GM12878 (cell line): ENCODE measurements around the gene BNC2. TPM values are rescaled to one million over a fixed set of nuclear protein-coding genes. Genes with fewer than 3 reads are reported as not detected.

Experiments used
- ATAC-seq: fragments of 200-7000 bp; cut with Tn5 transposase; 3 replicates; pipeline ENCODE4 v1.9.1; 2020; ENCODE audit warnings: mild to moderate bottlenecking, moderate library complexity
- BruUV-seq: library from RNA; stranded (reverse); fragments of 400-500 nt; replicated peaks from 2 replicates; lab custom pipeline; 2021; lab: Mats Ljungman, UMichigan
- CTCF ChIA-PET: fragments of 300-600 bp; sonication (Branson Sonifier 250); formaldehyde crosslinking; extraction: SDS; loops from one replicate; lab custom pipeline; 2021; ENCODE audit warnings: inconsistent platforms; lab: Yijun Ruan, JAX
- POLR2A ChIA-PET: fragments of 350-600 bp; formaldehyde crosslinking; extraction: SDS; loops from one replicate; lab custom pipeline; 2021; ENCODE audit warnings: inconsistent platforms; lab: Charles Lee
- RAD21 ChIA-PET: fragments of 300-600 bp; sonication (Branson Sonifier 250); formaldehyde crosslinking; loops from one replicate; lab custom pipeline; 2023; ENCODE audit warnings: antibody characterized with exemption; ENCODE audit not compliant: unreplicated experiment; lab: Charles Lee
- SMC1A ChIA-PET: fragments of 300-600 bp; sonication (Branson Sonifier 250); formaldehyde crosslinking; loops from one replicate; lab custom pipeline; 2023; ENCODE audit not compliant: unreplicated experiment, uncharacterized antibody; lab: Charles Lee
- DNase-seq: peaks from one replicate; pipeline ENCODE4 v3.0.0-alpha.2; 2011; ENCODE audit warnings: low read depth, low spot score
- FAIRE-seq: peaks from 3 replicates; lab custom pipeline; 2011; peaks lifted over from hg19 to GRCh38; lab: Jason Lieb, UNC
- H2AFZ ChIP-seq: 2 replicates; pipeline ENCODE4 v1.6.0; 2011; ENCODE audit warnings: low read depth, low read length, control low read depth; ENCODE audit not compliant: control insufficient read depth
- H3K27ac ChIP-seq: 2 replicates; pipeline ENCODE4 v1.5.1; 2011; ENCODE audit warnings: control low read depth; ENCODE audit not compliant: control insufficient read depth, insufficient read depth
- H3K27me3 ChIP-seq, 2 experiments: replicated peaks in 1 of 2; 2 replicates each; pipeline versions ENCODE4 v1.6.0 to v1.6.1; 2011; ENCODE audit warnings: low read length in 1 of 2; ENCODE audit not compliant: control insufficient read depth in 2 of 2, insufficient read depth in 2 of 2
- H3K36me3 ChIP-seq, 2 experiments: 2 replicates each; pipeline ENCODE4 v1.5.1; 2011; ENCODE audit warnings: low read length in 1 of 2; ENCODE audit not compliant: control insufficient read depth in 2 of 2, insufficient read depth in 2 of 2
- H3K4me1 ChIP-seq: 2 replicates; pipeline ENCODE4 v1.6.1; 2011; ENCODE audit warnings: mild to moderate bottlenecking, low read length, moderate library complexity, mixed read lengths; ENCODE audit not compliant: control insufficient read depth, insufficient read depth
- H3K4me2 ChIP-seq: 2 replicates; pipeline ENCODE4 v1.6.0; 2011; ENCODE audit warnings: control low read depth; ENCODE audit not compliant: control insufficient read depth, insufficient read depth
- H3K4me3 ChIP-seq: fragments of 200-600 bp; sonication (generic); 2 replicates; pipeline ENCODE4 v1.5.1; 2016
- H3K79me2 ChIP-seq: 2 replicates; pipeline ENCODE4 v1.6.0; 2011; ENCODE audit warnings: low read length; ENCODE audit not compliant: control insufficient read depth, insufficient read depth
- H3K9ac ChIP-seq: 2 replicates; pipeline ENCODE4 v1.8.0; 2011; ENCODE audit warnings: low read length, control low read depth, mixed read lengths; ENCODE audit not compliant: control insufficient read depth, insufficient read depth
- H3K9me3 ChIP-seq: replicated peaks from 3 replicates; pipeline ENCODE4 v1.5.1; 2011; ENCODE audit warnings: mild to moderate bottlenecking, low read length; ENCODE audit not compliant: control insufficient read depth, insufficient read depth
- H4K20me1 ChIP-seq: 2 replicates; pipeline ENCODE4 v1.6.0; 2011; ENCODE audit not compliant: control insufficient read depth, insufficient read depth
- BACH1 ChIP-seq: fragments of 450-650 bp; IDR thresholded peaks from 2 replicates; pipeline ENCODE4 v1.6.1; 2017; ENCODE audit warnings: mild to moderate bottlenecking, borderline replicate concordance
- CHD1 ChIP-seq: IDR thresholded peaks from 2 replicates; pipeline ENCODE4 v1.6.1; 2012; ENCODE audit warnings: low read depth, low read length, improper control_type of control experiment
- JUNB ChIP-seq: IDR thresholded peaks from 2 replicates; pipeline ENCODE4 v1.6.1; 2016; ENCODE audit warnings: antibody characterized with exemption, mild to moderate bottlenecking
- MEF2A ChIP-seq: IDR thresholded peaks from 2 replicates; pipeline ENCODE4 v1.6.1; 2011; ENCODE audit warnings: low read depth, mild to moderate bottlenecking, low read length, moderate library complexity; ENCODE audit not compliant: insufficient read depth
- NFYB ChIP-seq: IDR thresholded peaks from 2 replicates; pipeline ENCODE4 v1.6.1; 2011; ENCODE audit warnings: low read depth, mild to moderate bottlenecking, low read length, improper control_type of control experiment, moderate library complexity; ENCODE audit not compliant: insufficient read depth
- NRF1 ChIP-seq: conservative IDR thresholded peaks from 2 replicates; pipeline ENCODE4 v1.6.1; 2011; ENCODE audit warnings: mild to moderate bottlenecking, low read depth, low read length, improper control_type of control experiment
- POLR2AphosphoS5 ChIP-seq: IDR thresholded peaks from 2 replicates; pipeline ENCODE4 v1.6.1; 2011; ENCODE audit warnings: mild to moderate bottlenecking, low read length, inconsistent platforms
- RCOR1 ChIP-seq: conservative IDR thresholded peaks from 2 replicates; pipeline ENCODE4 v1.6.1; 2012; ENCODE audit warnings: low read depth, low read length, improper control_type of control experiment
- SREBF2 ChIP-seq: IDR thresholded peaks from 2 replicates; pipeline ENCODE4 v1.6.1; 2012; ENCODE audit warnings: mild to moderate bottlenecking, low read length
- STAT1 ChIP-seq: fragments of 450-650 bp; conservative IDR thresholded peaks from 2 replicates; pipeline ENCODE4 v1.6.1; 2014; ENCODE audit warnings: antibody characterized with exemption, mild to moderate bottlenecking
- TAF1 ChIP-seq: IDR thresholded peaks from 2 replicates; pipeline ENCODE4 v1.6.1; 2011; ENCODE audit warnings: mild to moderate bottlenecking, low read depth, low read length, borderline replicate concordance
- TCF3 ChIP-seq: IDR thresholded peaks from 2 replicates; pipeline ENCODE4 v1.6.1; 2012; ENCODE audit warnings: low read depth, mild to moderate bottlenecking, low read length, borderline replicate concordance; ENCODE audit not compliant: insufficient read depth
- YY1 ChIP-seq: IDR thresholded peaks from 2 replicates; pipeline ENCODE4 v1.6.1; 2011; ENCODE audit warnings: low read depth, mild to moderate bottlenecking, low read length
- ZSCAN29 ChIP-seq: fragments of 450-650 bp; IDR thresholded peaks from 2 replicates; pipeline ENCODE4 v1.6.1; 2017; ENCODE audit warnings: mild to moderate bottlenecking, moderate library complexity
- WGBS: methylation state at CpG from one replicate; pipeline ENCODE4 v1.1.6; 2016; ENCODE audit warnings: low lambda C conversion rate; ENCODE audit not compliant: insufficient replicate concordance, insufficient coverage; ENCODE audit errors: missing lambda C conversion rate; 5-methylcytosine and 5-hydroxymethylcytosine counted together
- in situ Hi-C: fragments of 300-500 bp; cut with MboI; formaldehyde crosslinking; loops from 9 replicates; pipeline ENCODE4 v1.14.3; 2018; ENCODE audit warnings: mixed read lengths
- intact Hi-C: fragments of 100-400 bp; cut with micrococcal nuclease; formaldehyde crosslinking; loops from one replicate; pipeline ENCODE4 v1.14.2; 2022; ENCODE audit not compliant: unreplicated experiment
- polyA plus RNA-seq, 11 experiments: library from polyadenylated mRNA; depleted of rRNA in 4 of 11; unstranded in 6 of 11; stranded (reverse) in 5 of 11; fragments of >200 nt; fragmentation: Nextera tagmentation in 4 of 11; fragmentation: Illumina TruSeq in 1 of 11; extraction: Ambion mirVana in 4 of 11; extraction: Trizol in 1 of 11; gene quantifications; 1 replicate in 1 of 11; 2 replicates in 10 of 11; pipeline versions ENCODE4 v1.2.1 to v1.2.3, GENCODE V29; 2011 to 2016; ENCODE audit warnings: inconsistent platforms in 2 of 11, missing spikeins in 2 of 11, low read depth in 1 of 11
- total RNA-seq, 4 experiments: library from RNA; depleted of rRNA in 3 of 4; stranded (reverse); fragments of >200 nt in 3 of 4; fragmentation: Illumina TruSeq in 1 of 4; extraction: Trizol in 1 of 4; gene quantifications; 2 replicates each; pipeline versions ENCODE4 v1.2.1 to v1.2.3, GENCODE V29; 2013 to 2021
- TF ChIP-seq, protein P1 (sequence below): IDR thresholded peaks from 2 replicates; pipeline ENCODE4 v1.6.1; 2012; ENCODE audit warnings: low read depth, low read length, improper control_type of control experiment
- TF ChIP-seq, protein P2 (sequence below): fragments of 450-650 bp; formaldehyde crosslinking; IDR thresholded peaks from 2 replicates; pipeline ENCODE4 v1.4.0; 2022; ENCODE audit warnings: mild to moderate bottlenecking, moderate library complexity

Gene BNC2
- total and polyA plus RNA-seq, 10 of the 15 experiments (the other 5 are each of a cell fraction or from before 2014, with no cell fraction given), result 0.05 to 14.5 (median 0.26) TPM

DNA sequence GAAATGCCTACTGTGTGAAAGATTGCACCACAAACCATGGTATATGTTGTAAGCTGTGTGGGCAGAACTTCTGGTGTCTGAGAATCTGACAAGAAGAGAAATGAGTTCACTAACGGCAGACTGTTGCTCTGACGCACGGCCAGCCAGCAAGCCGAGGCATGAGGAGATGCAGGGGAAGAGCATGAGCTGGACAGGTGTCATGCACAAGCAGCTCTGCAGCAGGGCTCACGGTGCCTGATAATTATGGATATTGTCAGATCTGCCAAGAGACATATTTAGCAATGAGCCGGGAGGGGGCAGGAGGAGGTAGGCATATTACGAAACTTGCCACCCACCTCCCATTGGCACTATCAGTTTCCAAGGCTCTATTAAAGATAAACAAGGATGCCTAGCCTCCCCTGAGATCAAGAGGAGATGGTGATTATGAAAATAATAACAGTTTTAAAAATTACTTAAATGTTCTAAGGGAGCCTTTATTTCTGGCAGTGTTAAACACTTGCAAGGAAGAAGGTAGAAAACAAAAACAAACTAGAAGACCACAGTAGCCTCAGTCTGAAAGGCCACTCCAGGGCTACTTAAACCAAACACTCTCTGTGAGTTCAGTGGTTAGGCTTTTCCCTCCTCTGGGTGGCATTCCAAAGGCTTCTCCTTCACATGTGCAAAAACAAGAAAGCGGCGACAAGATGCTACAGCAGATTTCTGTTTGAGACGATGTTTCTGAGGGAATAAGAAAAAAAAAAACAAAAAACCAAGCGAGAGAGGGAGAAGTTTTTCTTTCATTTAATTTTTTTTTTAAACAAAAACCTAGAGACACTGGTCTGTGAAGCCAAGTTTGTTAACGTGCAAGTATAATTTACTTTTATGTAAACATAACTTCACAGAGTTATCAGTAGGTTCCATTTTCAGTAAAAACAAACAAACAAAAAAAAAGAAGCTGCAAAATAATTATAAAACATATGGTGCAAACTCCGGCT lies 339.5 kb downstream of the BNC2 start:
- WGBS, result 61% methylated on average over 13 of the region's 13 CpGs
- no TSS peak for BruUV-seq
- TF ChIP-seq POLR2AphosphoS5, result no peak
- no peak for TF ChIP-seq YY1
- no peak for TF ChIP-seq SREBF2
- no peak for TF ChIP-seq RCOR1
- no peak for TF ChIP-seq TCF3
- TF ChIP-seq, protein P1, sequence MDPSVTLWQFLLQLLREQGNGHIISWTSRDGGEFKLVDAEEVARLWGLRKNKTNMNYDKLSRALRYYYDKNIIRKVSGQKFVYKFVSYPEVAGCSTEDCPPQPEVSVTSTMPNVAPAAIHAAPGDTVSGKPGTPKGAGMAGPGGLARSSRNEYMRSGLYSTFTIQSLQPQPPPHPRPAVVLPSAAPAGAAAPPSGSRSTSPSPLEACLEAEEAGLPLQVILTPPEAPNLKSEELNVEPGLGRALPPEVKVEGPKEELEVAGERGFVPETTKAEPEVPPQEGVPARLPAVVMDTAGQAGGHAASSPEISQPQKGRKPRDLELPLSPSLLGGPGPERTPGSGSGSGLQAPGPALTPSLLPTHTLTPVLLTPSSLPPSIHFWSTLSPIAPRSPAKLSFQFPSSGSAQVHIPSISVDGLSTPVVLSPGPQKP, result no peak
- TF ChIP-seq MEF2A, result no peak
- TF ChIP-seq NFYB, result no peak
- TF ChIP-seq NRF1, result no peak
- TF ChIP-seq CHD1, result no peak
- TF ChIP-seq BACH1, result no peak
- TF ChIP-seq, protein P2, sequence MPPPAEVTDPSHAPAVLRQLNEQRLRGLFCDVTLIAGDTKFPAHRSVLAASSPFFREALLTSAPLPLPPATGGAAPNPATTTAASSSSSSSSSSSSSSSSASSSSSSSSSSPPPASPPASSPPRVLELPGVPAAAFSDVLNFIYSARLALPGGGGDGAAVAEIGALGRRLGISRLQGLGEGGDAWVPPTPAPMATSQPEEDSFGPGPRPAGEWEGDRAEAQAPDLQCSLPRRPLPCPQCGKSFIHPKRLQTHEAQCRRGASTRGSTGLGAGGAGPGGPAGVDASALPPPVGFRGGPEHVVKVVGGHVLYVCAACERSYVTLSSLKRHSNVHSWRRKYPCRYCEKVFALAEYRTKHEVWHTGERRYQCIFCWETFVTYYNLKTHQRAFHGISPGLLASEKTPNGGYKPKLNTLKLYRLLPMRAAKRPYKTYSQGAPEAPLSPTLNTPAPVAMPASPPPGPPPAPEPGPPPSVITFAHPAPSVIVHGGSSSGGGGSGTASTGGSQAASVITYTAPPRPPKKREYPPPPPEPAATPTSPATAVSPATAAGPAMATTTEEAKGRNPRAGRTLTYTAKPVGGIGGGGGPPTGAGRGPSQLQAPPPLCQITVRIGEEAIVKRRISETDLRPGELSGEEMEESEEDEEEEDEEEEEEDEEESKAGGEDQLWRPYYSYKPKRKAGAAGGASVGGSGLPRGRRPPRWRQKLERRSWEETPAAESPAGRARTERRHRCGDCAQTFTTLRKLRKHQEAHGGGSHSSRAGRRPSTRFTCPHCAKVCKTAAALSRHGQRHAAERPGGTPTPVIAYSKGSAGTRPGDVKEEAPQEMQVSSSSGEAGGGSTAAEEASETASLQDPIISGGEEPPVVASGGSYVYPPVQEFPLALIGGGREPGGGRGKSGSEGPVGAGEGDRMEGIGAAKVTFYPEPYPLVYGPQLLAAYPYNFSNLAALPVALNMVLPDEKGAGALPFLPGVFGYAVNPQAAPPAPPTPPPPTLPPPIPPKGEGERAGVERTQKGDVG (CRISPR knock-in tag), result no peak
- no peak for TF ChIP-seq ZSCAN29
- TF ChIP-seq JUNB, result no peak
- TF ChIP-seq TAF1, result no peak
- no peak for TF ChIP-seq STAT1

More for the DNA sequence above, 339.5 kb downstream of the BNC2 start:
- no peak; the same call in 1 of the 3 replicates for ATAC-seq
- CTCF ChIA-PET, result interaction anchor here (0.6 to 1.3 kb wide), 6 partner anchors 10 to 82 kb away, joined by 3 to 6 read pairs (median 4); no protein-coding TSS in a partner anchor
- H3K4me3 ChIP-seq, result no peak overlapping the region
- H3K27ac ChIP-seq, result no peak overlapping the region
- H4K20me1 ChIP-seq, result no peaks in the 10 kb centered on the region
- no peaks in the 10 kb centered on the region for H3K27me3 ChIP-seq
- no peak overlapping the region for H3K9ac ChIP-seq
- in situ Hi-C loops (no loop called here), intact Hi-C loops (no loop called here)
- H2AFZ ChIP-seq, result no peak overlapping the region
- no peaks in the 10 kb centered on the region for H3K79me2 ChIP-seq
- no peaks in the 10 kb centered on the region for H3K4me1 ChIP-seq
- SMC1A ChIA-PET, result interaction anchor here (1.3 to 2.3 kb wide), 5 partner anchors 8 to 98 kb away, joined by 3 to 11 read pairs (median 5); no protein-coding TSS in a partner anchor
- POLR2A ChIA-PET, result interaction anchor here (0.9 kb wide), 1 partner anchor 12 kb away, joined by 3 read pairs; no protein-coding TSS in a partner anchor
- no peaks in the 10 kb centered on the region for H3K36me3 ChIP-seq
- no peaks in the 10 kb centered on the region for H3K9me3 ChIP-seq
- RAD21 ChIA-PET, result interaction anchor here (0.9 kb wide), 1 partner anchor 28 kb away, joined by 3 read pairs; no protein-coding TSS in a partner anchor
- no peak overlapping the region for H3K4me2 ChIP-seq
- DNase-seq, result no peak
- no peak for FAIRE-seq
